BE2C (cell line): ENCODE results near the gene S100A7A.

ENCODE experiments used
- DNase-seq: peaks from one replicate; pipeline ENCODE4 v3.0.0-alpha.2; 2020
- H3K27me3 ChIP-seq: fragments of 250-450 bp; sonication (Bioruptor Pico); 2 replicates; pipeline ENCODE4 v1.5.1; 2020; ENCODE audit warnings: mild to moderate bottlenecking
- H3K36me3 ChIP-seq: fragments of 250-450 bp; sonication (Bioruptor Pico); 2 replicates; pipeline ENCODE4 v1.5.1; 2020; ENCODE audit warnings: mild to moderate bottlenecking
- H3K4me1 ChIP-seq: fragments of 250-450 bp; sonication (Bioruptor Pico); 2 replicates; pipeline ENCODE4 v1.5.1; 2020
- H3K4me3 ChIP-seq: 2 replicates; pipeline ENCODE4 v1.5.1; 2011; ENCODE audit warnings: low read depth, low read length
- H3K9me3 ChIP-seq: fragments of 250-450 bp; sonication (Bioruptor Pico); 2 replicates; pipeline ENCODE4 v1.5.1; 2020
- TF ChIP-seq, protein P1 (sequence below): IDR thresholded peaks from 2 replicates; pipeline ENCODE4 v1.5.1; 2012; ENCODE audit warnings: mild to moderate bottlenecking, low read depth, low read length

S100A7A gene

GRCh38 chr1:153396461-153396860, 19.9 kb upstream of the S100A7A start:
- peaks cover 28% of the 10 kb centered on the region for H3K27me3 ChIP-seq
- DNase-seq = no peak
- TF ChIP-seq, protein P1, sequence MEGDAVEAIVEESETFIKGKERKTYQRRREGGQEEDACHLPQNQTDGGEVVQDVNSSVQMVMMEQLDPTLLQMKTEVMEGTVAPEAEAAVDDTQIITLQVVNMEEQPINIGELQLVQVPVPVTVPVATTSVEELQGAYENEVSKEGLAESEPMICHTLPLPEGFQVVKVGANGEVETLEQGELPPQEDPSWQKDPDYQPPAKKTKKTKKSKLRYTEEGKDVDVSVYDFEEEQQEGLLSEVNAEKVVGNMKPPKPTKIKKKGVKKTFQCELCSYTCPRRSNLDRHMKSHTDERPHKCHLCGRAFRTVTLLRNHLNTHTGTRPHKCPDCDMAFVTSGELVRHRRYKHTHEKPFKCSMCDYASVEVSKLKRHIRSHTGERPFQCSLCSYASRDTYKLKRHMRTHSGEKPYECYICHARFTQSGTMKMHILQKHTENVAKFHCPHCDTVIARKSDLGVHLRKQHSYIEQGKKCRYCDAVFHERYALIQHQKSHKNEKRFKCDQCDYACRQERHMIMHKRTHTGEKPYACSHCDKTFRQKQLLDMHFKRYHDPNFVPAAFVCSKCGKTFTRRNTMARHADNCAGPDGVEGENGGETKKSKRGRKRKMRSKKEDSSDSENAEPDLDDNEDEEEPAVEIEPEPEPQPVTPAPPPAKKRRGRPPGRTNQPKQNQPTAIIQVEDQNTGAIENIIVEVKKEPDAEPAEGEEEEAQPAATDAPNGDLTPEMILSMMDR = no peak

DNA sequence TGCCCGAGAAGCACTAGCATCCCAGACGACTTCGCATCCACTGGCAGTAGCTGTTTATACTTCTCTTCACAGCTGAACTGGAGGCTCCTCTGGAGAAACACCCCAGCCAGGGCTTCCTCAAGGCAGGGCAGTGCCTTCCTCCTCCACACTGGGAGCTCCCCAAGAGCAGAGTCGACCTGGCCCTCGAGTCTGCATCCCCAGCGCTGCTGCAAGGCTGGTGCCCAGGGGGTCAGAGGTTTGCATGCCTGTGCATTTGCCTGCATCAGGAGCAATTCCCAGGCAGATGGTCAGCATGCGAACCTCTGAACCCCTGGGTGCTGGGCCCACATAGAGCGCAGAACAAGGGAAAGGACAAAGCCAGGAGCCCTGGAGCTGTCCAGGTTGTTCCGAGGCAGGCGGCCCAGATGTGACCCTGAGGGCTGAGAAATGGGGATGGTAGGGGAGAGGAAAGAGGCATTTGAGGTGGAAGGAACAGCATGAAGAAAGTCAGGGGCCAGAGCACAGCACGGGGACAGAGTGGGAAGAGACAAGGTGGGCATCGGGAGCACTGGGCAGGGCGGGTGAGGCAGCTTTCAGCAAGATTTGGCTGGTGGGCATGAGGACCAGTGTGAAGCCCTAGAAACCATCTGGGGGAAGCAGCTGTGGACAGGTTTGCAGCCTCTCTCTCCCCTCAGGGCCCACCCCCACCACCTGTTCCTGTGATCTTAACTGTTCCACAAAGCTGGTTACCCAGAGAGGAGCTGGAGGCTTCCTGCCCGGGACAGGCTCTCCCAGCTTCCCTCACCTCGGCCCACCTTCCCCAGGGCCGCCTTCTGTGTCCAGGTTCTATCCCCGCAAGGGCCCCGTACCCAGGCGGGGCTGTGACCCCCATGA, 19.0 kb upstream of the S100A7A start:
- no peak for DNase-seq
- no peaks in the 10 kb centered on the region for H3K36me3 ChIP-seq
- TF ChIP-seq, protein P1 = no peak
- H3K9me3 ChIP-seq = no peaks in the 10 kb centered on the region
- H3K4me1 ChIP-seq = no peaks in the 10 kb centered on the region
- peaks cover 36% of the 10 kb centered on the region for H3K27me3 ChIP-seq
- no peak overlapping the region for H3K4me3 ChIP-seq

More at GRCh38 chr1:153396461-153396860, 19.9 kb upstream of the S100A7A start:
- Histone ChIP-seq H3K36me3 (no peaks in the 10 kb centered on the region), H3K4me1 (no peaks in the 10 kb centered on the region), H3K4me3 (no peak overlapping the region), H3K9me3 (no peaks in the 10 kb centered on the region)

- no peak overlapping the region for H3K4me3 ChIP-seq
- no peaks in the 10 kb centered on the region for H3K36me3 ChIP-seq
- no peak for DNase-seq
- no peaks in the 10 kb centered on the region for H3K4me1 ChIP-seq
- no peaks in the 10 kb centered on the region for H3K9me3 ChIP-seq
- peaks cover 40% of the 10 kb centered on the region for H3K27me3 ChIP-seq
- TF ChIP-seq, protein P1 = no peak
These were observed 18.2 kb upstream of the S100A7A start for GRCh38 chr1:153397924-153398651.

GRCh38 chr1:153399401-153400055, 16.8 kb upstream of the S100A7A start:
- TF ChIP-seq, protein P1 = no peak
- Histone ChIP-seq H3K27me3 (peaks cover 40% of the 10 kb centered on the region), H3K4me3 (no peak overlapping the region), H3K36me3 (no peaks in the 10 kb centered on the region), H3K4me1 (no peaks in the 10 kb centered on the region), H3K9me3 (no peaks in the 10 kb centered on the region)
- no peak for DNase-seq

- Histone ChIP-seq H3K4me1 (no peaks in the 10 kb centered on the region), H3K9me3 (no peaks in the 10 kb centered on the region), H3K4me3 (no peak overlapping the region), H3K27me3 (peaks cover 40% of the 10 kb centered on the region), H3K36me3 (no peaks in the 10 kb centered on the region)
- TF ChIP-seq, protein P1 = peak; percentile 28; the same call in 1 of the 2 replicates
- peak; percentile 27 for DNase-seq
These were observed 16.1 kb upstream of the S100A7A start for GRCh38 chr1:153400244-153400643.
